HEK293 (cell line): ENCODE results near the gene TAGLN.

Experiments
- CTCF ChIA-PET: fragments of 350-600 bp; formaldehyde crosslinking; extraction: SDS; loops from one replicate; lab custom pipeline; 2021; ENCODE audit warnings: antibody characterized with exemption; lab: Yijun Ruan, JAX
- POLR2A ChIA-PET: fragments of 300-600 bp; formaldehyde crosslinking; extraction: SDS; loops from one replicate; lab custom pipeline; 2020; ENCODE audit warnings: antibody characterized with exemption, inconsistent platforms; lab: Yijun Ruan, JAX
- H3K27ac ChIP-seq: fragments of 200-500 bp; sonication (Bioruptor generic); 2 replicates; pipeline ENCODE4 v1.5.1; 2014; ENCODE audit warnings: low read depth, low read length, control low read depth, inconsistent platforms; ENCODE audit errors: extremely low read depth
- H3K36me3 ChIP-seq, 2 experiments: fragments of 200-500 bp in 1 of 2; sonication (Bioruptor generic) in 1 of 2; 1 replicate in 1 of 2; 2 replicates in 1 of 2; pipeline ENCODE4 v1.5.1; 2014 to 2017; ENCODE audit warnings: inconsistent platforms in 2 of 2, low read length in 2 of 2; ENCODE audit not compliant: control insufficient read depth in 2 of 2, insufficient read depth in 1 of 2
- H3K4me1 ChIP-seq: fragments of 200-500 bp; sonication (Bioruptor generic); 2 replicates; pipeline ENCODE4 v1.5.1; 2014; ENCODE audit warnings: mild to moderate bottlenecking, low read length, inconsistent platforms; ENCODE audit not compliant: control insufficient read depth, insufficient read depth
- H3K4me3 ChIP-seq: 2 replicates; pipeline ENCODE4 v1.5.1; 2011; ENCODE audit warnings: low read depth, mild to moderate bottlenecking, control low read depth, low read length, moderate library complexity
- H3K9me3 ChIP-seq: fragments of 200-500 bp; sonication (Bioruptor generic); 2 replicates; pipeline ENCODE4 v1.5.1; 2014; ENCODE audit warnings: low read depth, low read length, inconsistent platforms; ENCODE audit not compliant: control insufficient read depth, insufficient read depth
- AEBP2 ChIP-seq: fragments of 450-650 bp; formaldehyde crosslinking; IDR thresholded peaks from 2 replicates; pipeline ENCODE4 v1.5.1; 2016; ENCODE audit warnings: missing biosample characterization, missing genetic modification characterization, borderline replicate concordance
- MEIS1 ChIP-seq: sonication (generic); formaldehyde crosslinking; IDR thresholded peaks from 2 replicates; pipeline ENCODE4 v1.8.1; 2022; ENCODE audit warnings: missing genetic modification reagents, mild to moderate bottlenecking, borderline replicate concordance
- OSR2 ChIP-seq: fragments of 450-650 bp; formaldehyde crosslinking; IDR thresholded peaks from 2 replicates; pipeline ENCODE4 v1.5.1; 2016; ENCODE audit warnings: missing biosample characterization, missing genetic modification characterization
- PRDM10 ChIP-seq: fragments of 450-650 bp; formaldehyde crosslinking; IDR thresholded peaks from 2 replicates; pipeline ENCODE4 v1.5.1; 2016; ENCODE audit warnings: missing biosample characterization, missing genetic modification characterization
- ZNF174 ChIP-seq: fragments of 450-650 bp; formaldehyde crosslinking; IDR thresholded peaks from 2 replicates; pipeline ENCODE4 v1.5.0; 2017; ENCODE audit warnings: missing biosample characterization, mild to moderate bottlenecking, missing genetic modification characterization
- ZNF292 ChIP-seq: fragments of 450-650 bp; formaldehyde crosslinking; IDR thresholded peaks from 2 replicates; pipeline ENCODE4 v1.5.1; 2016; ENCODE audit warnings: low read depth, missing biosample characterization, missing genetic modification characterization, borderline replicate concordance
- ZNF335 ChIP-seq: fragments of 450-650 bp; formaldehyde crosslinking; conservative IDR thresholded peaks from 2 replicates; pipeline ENCODE4 v1.5.1; 2016; ENCODE audit warnings: missing biosample characterization, missing genetic modification characterization
- ZNF501 ChIP-seq: fragments of 450-650 bp; formaldehyde crosslinking; IDR thresholded peaks from 2 replicates; pipeline ENCODE4 v1.5.1; 2016; ENCODE audit warnings: missing biosample characterization, missing genetic modification characterization
- ZNF514 ChIP-seq: fragments of 450-650 bp; formaldehyde crosslinking; IDR thresholded peaks from 2 replicates; pipeline ENCODE4 v1.5.1; 2016; ENCODE audit warnings: missing biosample characterization, missing genetic modification characterization
- ZNF544 ChIP-seq: fragments of 450-650 bp; formaldehyde crosslinking; IDR thresholded peaks from 2 replicates; pipeline ENCODE4 v1.5.0; 2017; ENCODE audit warnings: missing biosample characterization, missing genetic modification characterization
- ZNF596 ChIP-seq: fragments of 450-650 bp; IDR thresholded peaks from 2 replicates; pipeline ENCODE4 v1.5.0; 2018; ENCODE audit warnings: missing biosample characterization, mild to moderate bottlenecking, missing genetic modification characterization, moderate library complexity
- ZNF645 ChIP-seq: fragments of 450-650 bp; formaldehyde crosslinking; IDR thresholded peaks from 2 replicates; pipeline ENCODE4; 2016; ENCODE audit warnings: missing biosample characterization, missing genetic modification characterization
- ZXDB ChIP-seq: fragments of 450-650 bp; formaldehyde crosslinking; IDR thresholded peaks from 2 replicates; pipeline ENCODE4 v1.5.1; 2016; ENCODE audit warnings: missing biosample characterization, missing genetic modification characterization
- TF ChIP-seq, protein P1 (sequence below): fragments of 450-650 bp; formaldehyde crosslinking; IDR thresholded peaks from 2 replicates; pipeline ENCODE4 v1.5.1; 2016; ENCODE audit warnings: missing biosample characterization, missing genetic modification characterization
- TF ChIP-seq, protein P2 (sequence below): fragments of 450-650 bp; formaldehyde crosslinking; IDR thresholded peaks from 2 replicates; pipeline ENCODE4 v1.5.1; 2016; ENCODE audit warnings: missing biosample characterization, missing genetic modification characterization
- TF ChIP-seq, protein P3 (sequence below): fragments of 450-650 bp; formaldehyde crosslinking; IDR thresholded peaks from 2 replicates; pipeline ENCODE4 v1.5.1; 2016; ENCODE audit warnings: missing biosample characterization, missing genetic modification characterization
- TF ChIP-seq, protein P4 (sequence below): fragments of 450-650 bp; formaldehyde crosslinking; IDR thresholded peaks from 2 replicates; pipeline ENCODE4 v1.5.1; 2017; ENCODE audit warnings: missing biosample characterization, missing genetic modification characterization

TAGLN gene

DNA sequence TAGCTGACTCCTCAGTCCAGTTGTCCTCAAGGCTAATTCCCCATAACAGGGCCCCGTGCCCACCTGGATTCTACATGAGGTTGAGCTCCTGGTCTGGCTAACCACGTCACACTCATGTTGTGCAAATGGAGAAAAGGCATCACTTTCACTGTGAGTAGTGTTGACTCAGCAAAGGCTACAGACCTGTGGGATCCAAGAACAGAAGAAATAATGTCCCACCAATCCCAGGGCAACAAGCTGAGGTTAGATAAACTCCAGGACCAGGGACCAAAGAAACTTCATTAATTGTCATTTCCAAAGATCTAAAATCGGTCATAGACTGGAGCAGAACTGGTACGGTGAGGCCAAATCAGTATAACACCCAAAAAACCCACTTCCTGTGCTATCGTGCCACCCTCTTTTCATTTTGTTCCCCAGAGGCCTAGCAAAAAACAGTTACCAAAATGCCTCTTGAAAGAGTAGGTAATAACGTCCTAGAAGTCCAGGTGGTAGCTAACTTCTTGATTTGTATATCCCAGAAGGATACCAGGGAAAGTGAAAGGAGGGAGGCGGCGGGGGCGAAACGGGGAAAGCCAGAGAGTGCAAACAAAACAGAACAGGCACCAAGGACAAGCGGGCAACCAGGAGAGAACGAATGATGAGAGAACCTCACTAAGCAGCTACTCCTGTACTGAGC is 31.3 kb downstream of the TAGLN start:
- TF ChIP-seq ZNF645, result no peak
- no peak for TF ChIP-seq OSR2 (tag by site-specific recombination)
- no peak for TF ChIP-seq ZXDB (tag by site-specific recombination)
- TF ChIP-seq, protein P1, sequence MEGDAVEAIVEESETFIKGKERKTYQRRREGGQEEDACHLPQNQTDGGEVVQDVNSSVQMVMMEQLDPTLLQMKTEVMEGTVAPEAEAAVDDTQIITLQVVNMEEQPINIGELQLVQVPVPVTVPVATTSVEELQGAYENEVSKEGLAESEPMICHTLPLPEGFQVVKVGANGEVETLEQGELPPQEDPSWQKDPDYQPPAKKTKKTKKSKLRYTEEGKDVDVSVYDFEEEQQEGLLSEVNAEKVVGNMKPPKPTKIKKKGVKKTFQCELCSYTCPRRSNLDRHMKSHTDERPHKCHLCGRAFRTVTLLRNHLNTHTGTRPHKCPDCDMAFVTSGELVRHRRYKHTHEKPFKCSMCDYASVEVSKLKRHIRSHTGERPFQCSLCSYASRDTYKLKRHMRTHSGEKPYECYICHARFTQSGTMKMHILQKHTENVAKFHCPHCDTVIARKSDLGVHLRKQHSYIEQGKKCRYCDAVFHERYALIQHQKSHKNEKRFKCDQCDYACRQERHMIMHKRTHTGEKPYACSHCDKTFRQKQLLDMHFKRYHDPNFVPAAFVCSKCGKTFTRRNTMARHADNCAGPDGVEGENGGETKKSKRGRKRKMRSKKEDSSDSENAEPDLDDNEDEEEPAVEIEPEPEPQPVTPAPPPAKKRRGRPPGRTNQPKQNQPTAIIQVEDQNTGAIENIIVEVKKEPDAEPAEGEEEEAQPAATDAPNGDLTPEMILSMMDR (tag by site-specific recombination), result no peak
- no peak for TF ChIP-seq ZNF544
- TF ChIP-seq, protein P2, sequence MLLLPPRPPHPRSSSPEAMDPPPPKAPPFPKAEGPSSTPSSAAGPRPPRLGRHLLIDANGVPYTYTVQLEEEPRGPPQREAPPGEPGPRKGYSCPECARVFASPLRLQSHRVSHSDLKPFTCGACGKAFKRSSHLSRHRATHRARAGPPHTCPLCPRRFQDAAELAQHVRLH (tag by site-specific recombination), result no peak
- no peak for TF ChIP-seq ZNF174 (tag by site-specific recombination)
- TF ChIP-seq ZNF501 (tag by site-specific recombination), result no peak
- TF ChIP-seq ZNF292 (tag by site-specific recombination), result no peak
- TF ChIP-seq ZNF514 (tag by site-specific recombination), result no peak
- Histone ChIP-seq H3K27ac (no peak overlapping the region), H3K36me3 (peaks cover 0 to 52% of the 10 kb centered on the region in 2 experiments; a peak in 1 of 3 replicates), H3K9me3 (no peaks in the 10 kb centered on the region), H3K4me1 (no peaks in the 10 kb centered on the region), H3K4me3 (no peak overlapping the region)
- POLR2A ChIA-PET, result interaction anchor here (0.7 to 1.3 kb wide), 2 partner anchors 97 to 533 kb away, joined by 3 to 5 read pairs; partner anchors contain the start of gene CEP164
- CTCF ChIA-PET, result interaction anchor here (0.6 to 8.1 kb wide), 6 partner anchors 8 to 498 kb away, joined by 3 to 71 read pairs (median 5); partner anchors contain the start of gene SIDT2

DNA sequence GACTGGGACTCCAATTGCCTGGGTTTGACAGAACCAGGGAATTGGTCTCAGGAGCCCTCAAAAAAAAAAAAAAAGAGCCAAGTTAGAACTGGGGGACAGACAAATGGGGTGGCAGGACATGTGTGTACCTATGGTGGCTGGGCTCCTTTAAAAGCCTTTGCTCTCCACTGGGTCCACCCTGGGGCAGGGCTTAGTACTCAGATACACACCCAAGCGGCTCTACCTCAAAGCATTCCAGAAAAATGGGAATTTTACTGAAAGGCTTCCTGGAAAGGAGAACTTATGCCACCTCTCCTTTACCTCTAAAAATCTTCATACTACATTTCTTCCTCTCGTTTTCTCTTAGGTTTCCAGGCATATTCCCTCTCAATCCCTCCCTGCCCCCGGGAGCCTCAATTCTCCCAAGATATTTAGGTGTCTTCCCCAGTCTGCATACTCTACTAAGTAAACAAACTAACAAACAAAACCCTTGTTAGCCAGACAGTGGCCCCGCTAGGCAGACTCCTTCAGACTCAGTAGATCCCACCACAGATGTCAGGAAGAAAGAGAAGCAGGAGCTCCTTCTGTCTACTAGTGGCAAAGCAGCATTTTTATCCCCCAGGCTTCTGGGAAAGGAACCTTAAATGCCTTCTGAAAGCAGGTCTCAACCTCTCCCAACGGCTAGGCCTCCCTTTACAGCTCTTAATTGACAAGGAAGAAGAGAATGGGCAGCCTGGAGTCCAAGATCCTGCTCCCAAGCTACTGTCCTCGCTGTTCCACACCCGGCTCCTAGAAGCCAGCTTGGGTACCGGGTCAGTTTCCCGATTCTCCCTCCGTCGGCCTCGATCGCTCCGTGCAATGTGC is 32.0 kb downstream of the TAGLN start:
- TF ChIP-seq ZNF335 (peak; percentile 41; the same call in 1 of the 2 replicates), ZNF596 (no peak)
- TF ChIP-seq, all 188 proteins: peak for 1
- no peaks in the 10 kb centered on the region for H3K9me3 ChIP-seq
- peak overlapping the region; percentile 74; the same call in 1 of the 2 replicates for H3K27ac ChIP-seq
- CTCF ChIA-PET, result interaction anchor here (0.5 to 8.1 kb wide), 11 partner anchors 9 to 709 kb away, joined by 3 to 71 read pairs (median 3); partner anchors contain the start of gene SIDT2
- H3K4me1 ChIP-seq, result no peaks in the 10 kb centered on the region
- peak overlapping the region; percentile 88 for H3K4me3 ChIP-seq
- POLR2A ChIA-PET, result interaction anchor here (0.5 to 2.6 kb wide), 8 partner anchors 9 to 534 kb away, joined by 3 to 11 read pairs (median 4); partner anchors contain the start of genes BACE1, CEP164 and PAFAH1B2
- H3K36me3 ChIP-seq, result peaks cover 0 to 45% of the 10 kb centered on the region in 2 experiments; a peak in 2 of 3 replicates

DNA sequence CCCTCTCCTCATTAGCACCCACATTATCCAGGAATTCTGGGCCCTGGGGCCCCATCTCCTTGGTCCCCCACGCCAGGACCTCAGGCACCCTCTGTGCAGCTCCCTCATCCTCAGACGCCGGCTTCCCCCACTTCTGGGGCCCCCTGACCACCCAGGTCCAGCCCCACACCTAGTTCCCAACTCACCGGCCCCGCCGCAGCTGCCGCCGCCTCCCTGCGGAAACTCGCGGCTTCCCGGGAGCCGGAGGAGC is 32.6 kb downstream of the TAGLN start, which contains the start of gene PCSK7:
Gene PCSK7 (minus strand): TSS at position 232 of the 250 bp plus-strand sequence. CDS start 2,229 bp downstream, outside the sequence.
- CTCF ChIA-PET, result interaction anchor here (0.5 to 8.1 kb wide), 13 partner anchors 10 to 709 kb away, joined by 3 to 71 read pairs (median 3); partner anchors contain the start of gene SIDT2
- Histone ChIP-seq H3K9me3 (no peaks in the 10 kb centered on the region), H3K4me3 (peak within 1 kb of the TSS; percentile 88), H3K36me3 (peaks cover 0 to 46% of the 10 kb centered on the region in 2 experiments; a peak in 2 of 3 replicates), H3K4me1 (no peaks in the 10 kb centered on the region), H3K27ac (peak within 1 kb of the TSS; percentile 74)
- POLR2A ChIA-PET, result interaction anchor here (0.9 to 2.6 kb wide), 6 partner anchors 9 to 96 kb away, joined by 3 to 11 read pairs (median 4); partner anchors contain the start of genes BACE1, CEP164 and PAFAH1B2
- TF ChIP-seq MEIS1 (no peak), AEBP2 (tag by site-specific recombination) (no peak), PRDM10 (no peak)
- TF ChIP-seq, protein P3, sequence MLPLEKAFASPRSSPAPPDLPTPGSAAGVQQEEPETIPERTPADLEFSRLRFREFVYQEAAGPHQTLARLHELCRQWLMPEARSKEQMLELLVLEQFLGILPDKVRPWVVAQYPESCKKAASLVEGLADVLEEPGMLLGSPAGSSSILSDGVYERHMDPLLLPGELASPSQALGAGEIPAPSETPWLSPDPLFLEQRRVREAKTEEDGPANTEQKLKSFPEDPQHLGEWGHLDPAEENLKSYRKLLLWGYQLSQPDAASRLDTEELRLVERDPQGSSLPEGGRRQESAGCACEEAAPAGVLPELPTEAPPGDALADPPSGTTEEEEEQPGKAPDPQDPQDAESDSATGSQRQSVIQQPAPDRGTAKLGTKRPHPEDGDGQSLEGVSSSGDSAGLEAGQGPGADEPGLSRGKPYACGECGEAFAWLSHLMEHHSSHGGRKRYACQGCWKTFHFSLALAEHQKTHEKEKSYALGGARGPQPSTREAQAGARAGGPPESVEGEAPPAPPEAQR (tag by site-specific recombination), result no peak
- TF ChIP-seq, protein P4, sequence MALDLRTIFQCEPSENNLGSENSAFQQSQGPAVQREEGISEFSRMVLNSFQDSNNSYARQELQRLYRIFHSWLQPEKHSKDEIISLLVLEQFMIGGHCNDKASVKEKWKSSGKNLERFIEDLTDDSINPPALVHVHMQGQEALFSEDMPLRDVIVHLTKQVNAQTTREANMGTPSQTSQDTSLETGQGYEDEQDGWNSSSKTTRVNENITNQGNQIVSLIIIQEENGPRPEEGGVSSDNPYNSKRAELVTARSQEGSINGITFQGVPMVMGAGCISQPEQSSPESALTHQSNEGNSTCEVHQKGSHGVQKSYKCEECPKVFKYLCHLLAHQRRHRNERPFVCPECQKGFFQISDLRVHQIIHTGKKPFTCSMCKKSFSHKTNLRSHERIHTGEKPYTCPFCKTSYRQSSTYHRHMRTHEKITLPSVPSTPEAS, result no peak
